SH-SY5Y (cell line): Measurements from ENCODE around the gene NELFA.

Source experiments
- GATA2 ChIP-seq: IDR thresholded peaks from 2 replicates; pipeline ENCODE4 v1.6.1; 2011; ENCODE audit warnings: mild to moderate bottlenecking, low read depth, low read length
- GATA3 ChIP-seq: IDR thresholded peaks from 2 replicates; pipeline ENCODE4 v1.6.1; 2011; ENCODE audit warnings: low read depth, mild to moderate bottlenecking, low read length, moderate library complexity

NELFA gene

GRCh38 chr4:1948892-1949436 is 59.8 kb downstream of the NELFA start:
- TF ChIP-seq GATA3 = no peak
- no peak for TF ChIP-seq GATA2

- TF ChIP-seq GATA3 (no peak), GATA2 (no peak)
Observed at GRCh38 chr4:1948232-1948631, 60.5 kb downstream of the NELFA start.

- TF ChIP-seq GATA2 = no peak
- no peak for TF ChIP-seq GATA3
Observed at GRCh38 chr4:1945912-1946311, 62.9 kb downstream of the NELFA start.

- no peak for TF ChIP-seq GATA3
- TF ChIP-seq GATA2 = no peak
Observed at GRCh38 chr4:1945124-1945895, 63.5 kb downstream of the NELFA start.

- no peak for TF ChIP-seq GATA3
- TF ChIP-seq GATA2 = no peak
Observed at GRCh38 chr4:1943928-1944327, 64.8 kb downstream of the NELFA start.

GRCh38 chr4:1940566-1940965 is 68.2 kb downstream of the NELFA start:
- TF ChIP-seq GATA2 (no peak), GATA3 (no peak)

GRCh38 chr4:1939664-1940509 is 68.9 kb downstream of the NELFA start:
- TF ChIP-seq GATA3 = no peak
- TF ChIP-seq GATA2 = no peak

GRCh38 chr4:1938027-1938426 is 70.7 kb downstream of the NELFA start:
- no peak for TF ChIP-seq GATA2
- no peak for TF ChIP-seq GATA3

- TF ChIP-seq GATA3 = no peak
- TF ChIP-seq GATA2 = no peak
Observed at GRCh38 chr4:1937550-1937949, 71.2 kb downstream of the NELFA start.

- TF ChIP-seq GATA2 = no peak
- no peak for TF ChIP-seq GATA3
Observed at GRCh38 chr4:1933700-1934099, 75.1 kb downstream of the NELFA start.

- TF ChIP-seq GATA3 (no peak), GATA2 (no peak)
Observed at GRCh38 chr4:1932736-1933135, 76.0 kb downstream of the NELFA start.
